HG03457 (cell line): Measurements from ENCODE around the gene UBE2E2.

Source experiments
- ATAC-seq: cut with Tn5 transposase; IDR thresholded peaks from one replicate; pipeline ENCODE4 v1.9.1; 2021; ENCODE audit warnings: moderate number of reproducible peaks; ENCODE audit not compliant: unreplicated experiment

Gene UBE2E2

DNA sequence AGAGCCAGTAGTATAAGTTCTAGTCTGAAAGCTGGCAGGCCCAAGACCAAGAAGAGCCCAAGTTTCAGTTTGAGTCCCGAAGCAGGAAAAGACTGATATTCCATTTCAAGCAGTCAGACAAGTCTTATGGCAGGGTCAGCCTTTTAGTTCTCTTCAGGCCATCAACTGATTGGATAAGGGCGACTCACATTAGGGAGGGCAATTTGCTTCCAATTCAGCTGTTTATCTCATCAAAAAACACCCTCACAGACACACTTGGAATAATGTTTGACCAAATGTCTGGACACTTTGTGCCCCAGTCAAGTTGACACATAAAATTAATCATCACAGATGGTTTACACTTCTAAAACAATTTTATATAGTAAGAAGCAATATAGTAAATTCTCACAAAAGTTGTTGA is 69.7 kb downstream of the UBE2E2 start:
- ATAC-seq = no peak

DNA sequence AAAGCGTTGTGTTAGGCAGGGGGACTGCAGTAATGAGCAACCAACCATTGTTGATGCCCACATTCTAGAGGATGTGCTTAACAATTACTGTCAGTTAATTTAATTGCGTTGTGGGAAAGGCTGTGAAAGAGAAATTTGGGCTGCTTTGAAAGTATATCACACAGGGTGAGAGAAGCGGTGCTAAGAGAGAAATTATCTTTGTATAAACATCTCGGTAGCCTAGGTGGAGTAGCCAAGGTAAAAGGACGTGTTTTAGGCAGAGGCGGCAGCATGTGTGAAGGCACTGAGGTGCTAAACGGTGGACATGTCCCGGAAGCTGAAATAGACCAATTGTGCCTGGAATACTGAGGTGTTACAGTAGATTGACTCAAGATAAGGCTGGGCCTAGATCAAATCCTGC is 71.9 kb downstream of the UBE2E2 start:
- ATAC-seq = no peak

DNA sequence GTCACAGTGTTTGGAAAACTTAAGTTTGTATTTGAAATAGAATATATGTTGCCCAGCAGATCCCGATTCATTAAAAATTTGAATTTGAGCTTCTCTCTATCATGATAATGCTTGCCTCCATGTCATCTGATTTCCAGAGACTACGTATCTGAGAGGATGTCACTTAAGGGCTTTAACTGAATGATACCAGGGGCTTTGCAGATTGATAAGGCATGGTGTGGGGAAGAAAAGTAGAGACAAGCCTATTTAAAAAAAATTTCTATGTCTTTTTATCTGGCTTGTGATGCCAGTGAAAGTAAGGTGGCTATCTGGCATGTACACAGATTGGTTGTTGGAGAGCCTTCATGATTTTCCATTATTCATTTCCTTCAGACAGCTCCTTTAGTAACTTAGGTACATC is 72.7 kb downstream of the UBE2E2 start:
- no peak for ATAC-seq

DNA sequence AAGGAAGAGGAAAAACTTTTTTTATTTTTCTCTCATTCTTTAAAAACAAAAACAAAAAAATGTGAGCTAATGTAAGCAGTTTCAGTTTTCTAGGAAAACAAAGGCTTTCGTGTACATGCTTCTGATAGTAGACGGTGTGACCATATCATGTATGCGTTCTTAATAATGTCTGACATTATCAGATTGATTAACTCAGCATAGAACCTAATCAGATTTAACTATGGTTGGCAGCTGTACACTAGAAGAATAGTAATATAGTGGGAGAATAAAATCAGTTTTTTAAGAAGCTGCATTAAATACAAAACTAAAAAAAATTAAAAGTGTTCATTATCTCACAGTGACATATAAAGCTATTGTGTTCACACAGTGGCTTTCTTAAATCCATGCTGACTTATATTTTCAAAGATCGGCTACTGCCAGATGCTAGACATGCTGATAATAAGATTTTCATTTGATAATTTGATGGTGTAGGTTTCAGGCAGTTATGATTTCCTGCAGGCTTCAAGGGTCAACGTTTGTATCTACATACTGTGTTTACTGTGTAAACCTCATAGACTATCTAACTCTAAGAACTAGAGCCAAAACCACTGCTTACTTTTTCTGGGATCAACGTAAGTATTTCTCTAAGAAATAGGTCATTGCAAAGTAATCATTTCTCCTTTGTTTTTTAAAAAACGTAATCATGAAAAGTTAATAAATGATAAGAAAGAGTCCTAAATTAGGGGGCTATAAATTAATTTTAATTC is 74.0 kb downstream of the UBE2E2 start:
- ATAC-seq = no peak

DNA sequence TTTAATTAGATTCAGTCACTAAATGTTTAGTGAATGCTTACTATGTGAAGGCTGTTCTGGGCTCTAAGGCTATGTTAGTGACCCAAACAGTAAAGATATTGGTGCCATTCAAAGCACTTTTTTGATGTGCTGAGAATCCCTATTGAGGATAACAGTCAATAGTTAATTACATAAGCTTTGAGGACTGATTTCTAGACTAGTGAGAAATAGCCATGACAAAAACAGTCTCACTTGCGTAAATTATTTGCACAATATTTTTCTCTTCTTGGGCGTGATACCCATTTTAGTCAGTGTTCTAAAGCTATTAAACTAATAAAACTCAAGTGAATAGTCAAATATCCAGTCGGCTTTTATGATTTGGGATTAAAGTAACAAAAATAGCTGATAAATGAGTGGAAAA is 74.6 kb downstream of the UBE2E2 start:
- ATAC-seq = no peak

DNA sequence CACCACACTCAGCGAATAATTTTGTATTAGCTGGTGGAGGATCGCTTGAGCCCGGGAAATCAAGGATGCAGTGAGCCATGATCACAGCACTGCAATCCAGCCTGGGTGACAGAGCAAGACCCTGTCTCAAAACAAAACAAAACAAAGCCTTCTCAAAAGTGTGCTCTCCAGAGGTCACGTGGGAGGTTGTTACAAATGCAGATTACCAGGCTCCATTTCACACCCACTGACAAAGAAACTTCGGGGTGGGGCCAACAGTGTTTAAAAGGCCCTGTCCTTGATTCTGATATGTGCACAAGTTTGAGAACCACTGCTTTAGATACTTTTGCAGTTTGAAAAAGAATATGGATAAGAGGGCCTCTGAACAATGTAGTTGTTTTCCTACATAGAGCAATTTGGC is 80.5 kb downstream of the UBE2E2 start:
- ATAC-seq = no peak

DNA sequence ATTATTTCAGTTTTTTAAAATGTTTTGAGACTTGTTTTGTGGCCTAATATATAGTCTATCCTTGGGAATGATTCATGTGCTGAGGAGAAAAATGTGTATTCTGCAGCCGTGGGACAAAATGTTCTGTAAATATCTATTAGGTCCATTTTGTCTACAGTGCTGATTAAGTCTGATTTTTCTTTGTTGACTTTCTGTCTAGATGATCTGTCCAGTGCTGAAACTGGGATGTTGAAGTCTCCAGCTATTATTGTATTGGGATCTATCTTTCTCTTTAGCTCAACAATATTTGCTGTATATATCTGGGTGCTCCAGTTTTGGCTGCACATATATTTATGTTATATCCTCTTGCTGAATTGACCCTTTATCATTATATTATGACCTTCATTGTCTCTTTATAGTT is 85.2 kb downstream of the UBE2E2 start:
- ATAC-seq = no peak

DNA sequence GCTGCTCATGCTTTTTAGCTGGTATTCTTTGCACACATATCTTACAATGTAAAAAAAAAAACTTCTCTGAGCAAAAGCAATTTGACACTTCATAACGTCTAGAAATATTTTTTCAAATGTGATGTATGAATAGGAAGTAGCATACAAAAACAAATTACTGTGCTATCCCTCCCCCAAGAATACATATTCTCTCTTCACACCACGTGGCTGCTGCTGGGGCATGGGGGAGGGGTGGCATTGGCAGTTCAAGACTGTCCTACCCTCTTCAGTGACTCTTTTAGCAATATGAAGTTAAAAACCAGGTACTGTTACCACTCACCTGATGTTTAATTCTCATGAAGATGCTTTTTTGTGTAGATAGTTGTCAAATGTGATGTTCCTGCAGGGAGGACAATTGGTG is 85.6 kb downstream of the UBE2E2 start:
- ATAC-seq = no peak

DNA sequence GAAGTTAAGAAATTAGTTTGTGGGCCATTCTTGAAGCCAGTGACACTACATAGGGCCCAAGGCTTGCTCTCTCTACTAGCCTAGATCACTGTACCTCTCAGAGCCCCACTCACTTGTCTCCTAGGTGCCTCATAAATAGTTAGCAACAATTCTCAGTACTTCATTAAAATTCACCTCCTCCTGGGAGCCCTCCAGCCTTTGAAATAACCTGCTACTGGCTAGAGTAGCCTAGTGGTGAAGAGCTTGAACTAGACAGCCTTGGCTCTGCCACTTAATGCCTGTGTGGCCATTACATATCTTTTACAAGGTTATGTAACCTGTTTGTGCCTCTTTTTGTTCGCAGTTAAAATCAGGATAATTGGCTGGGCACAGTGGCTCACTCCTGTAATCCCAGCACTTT is 89.3 kb downstream of the UBE2E2 start:
- ATAC-seq = no peak

DNA sequence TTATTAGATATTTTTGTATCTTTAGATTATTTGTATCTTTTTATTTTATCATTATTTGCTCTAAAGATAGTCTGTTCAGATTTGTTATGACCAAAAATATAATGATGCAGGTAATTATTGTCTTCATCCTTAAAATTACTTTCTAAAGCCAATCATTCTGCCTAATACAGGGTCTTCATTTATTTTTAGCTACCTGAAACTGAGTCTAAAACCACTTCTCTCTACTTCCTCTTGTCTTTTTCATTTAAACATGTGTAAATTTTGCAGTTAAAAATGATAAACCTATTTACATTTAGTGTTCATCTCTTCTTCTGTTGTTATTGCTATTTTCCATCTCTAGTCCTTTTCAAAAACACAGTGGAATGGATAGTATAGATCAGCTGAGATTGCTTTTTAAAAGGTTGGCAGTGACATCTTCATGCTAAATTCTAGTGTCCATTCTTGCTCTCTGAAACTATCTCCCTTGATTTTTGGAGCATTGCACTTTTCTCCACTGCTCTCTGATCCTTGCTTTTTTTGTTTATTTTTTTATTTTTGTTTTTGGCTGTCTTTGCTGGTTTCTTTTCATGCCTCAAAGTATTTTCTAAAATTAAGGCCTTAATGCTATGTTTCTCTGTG is 91.8 kb downstream of the UBE2E2 start:
- no peak for ATAC-seq

DNA sequence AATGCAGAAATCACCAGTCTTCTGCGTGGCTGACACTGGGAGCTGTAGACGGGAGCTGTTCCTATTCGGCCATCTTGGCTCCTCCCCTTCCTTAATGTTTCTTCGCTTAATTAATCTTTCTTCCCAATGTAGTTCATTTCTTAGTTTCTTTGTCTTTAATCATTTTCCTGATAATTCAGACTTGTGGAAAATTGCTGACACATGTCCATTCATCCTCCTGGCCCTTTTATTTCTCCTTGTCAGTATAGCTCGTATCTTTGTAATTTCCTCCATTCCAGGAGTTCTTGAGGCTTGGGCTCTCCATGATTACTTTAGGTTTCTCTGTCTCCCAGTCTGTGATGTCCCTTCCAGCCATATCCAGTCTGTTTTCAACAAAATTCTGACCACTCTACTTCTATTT is 98.7 kb downstream of the UBE2E2 start:
- ATAC-seq = no peak

DNA sequence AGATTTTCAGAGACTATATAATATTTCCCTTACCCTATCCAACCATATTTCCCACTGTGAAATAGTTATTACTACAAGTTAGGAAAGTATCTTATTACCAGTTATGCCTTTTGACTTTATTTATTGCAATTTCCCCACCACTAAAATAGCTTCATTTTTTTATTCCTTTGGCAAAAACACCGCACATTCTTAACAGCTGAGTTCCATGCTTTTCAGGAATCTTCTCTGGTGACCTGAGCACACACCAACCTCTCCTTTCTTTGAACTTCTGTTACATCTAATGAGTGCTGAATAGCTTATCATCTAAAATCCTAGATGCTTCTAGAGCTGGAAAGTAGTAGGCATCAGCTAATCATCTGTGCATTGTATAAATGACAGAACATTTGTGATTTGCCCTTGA is 99.1 kb downstream of the UBE2E2 start:
- no peak for ATAC-seq

DNA sequence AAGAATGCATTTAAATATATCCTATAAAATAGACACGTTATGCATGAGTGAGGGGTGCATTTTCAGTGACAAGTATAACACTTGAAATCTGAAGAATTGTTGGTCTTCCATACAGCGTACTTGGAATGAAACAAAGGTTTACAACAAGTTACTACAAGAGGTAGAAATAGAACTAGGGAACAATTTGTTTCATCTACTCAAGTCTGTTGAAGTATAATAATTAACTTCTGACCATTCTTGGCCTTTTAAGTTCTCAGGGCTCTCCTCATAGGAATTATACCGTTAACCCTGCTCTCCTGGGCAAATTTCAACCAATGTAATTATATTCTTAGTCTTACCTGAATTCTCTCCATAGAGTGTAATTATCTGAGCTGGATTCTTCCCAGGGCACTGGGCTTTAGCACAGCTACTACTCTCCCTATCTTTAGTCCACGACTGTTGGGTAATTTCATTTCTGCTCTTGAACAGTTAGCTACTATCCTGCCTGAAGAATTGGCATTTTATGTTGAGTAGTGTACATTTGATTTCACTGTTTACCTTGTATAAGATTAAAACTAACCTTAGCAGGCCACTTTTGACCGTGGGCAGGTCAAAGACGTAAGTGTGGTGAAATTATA is 100.6 kb downstream of the UBE2E2 start:
- no peak for ATAC-seq

DNA sequence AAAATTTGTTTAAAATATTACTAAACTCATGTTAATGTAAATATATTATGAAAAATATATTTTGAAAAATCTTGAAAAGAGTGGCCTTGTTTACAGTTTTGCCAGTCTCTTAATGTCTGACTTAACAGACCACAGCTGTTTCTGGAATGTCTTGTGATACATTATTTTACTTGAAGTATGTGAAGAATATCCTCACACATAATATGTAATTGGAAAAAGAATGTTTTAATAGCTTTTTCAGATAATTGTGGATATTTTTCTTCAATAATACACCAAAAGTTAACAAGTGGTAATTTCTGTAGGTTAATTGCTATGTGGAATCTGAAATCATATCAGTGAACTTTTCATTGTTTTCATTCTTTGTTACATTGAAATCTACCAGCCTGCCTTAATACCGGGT is 101.3 kb downstream of the UBE2E2 start:
- ATAC-seq = no peak

DNA sequence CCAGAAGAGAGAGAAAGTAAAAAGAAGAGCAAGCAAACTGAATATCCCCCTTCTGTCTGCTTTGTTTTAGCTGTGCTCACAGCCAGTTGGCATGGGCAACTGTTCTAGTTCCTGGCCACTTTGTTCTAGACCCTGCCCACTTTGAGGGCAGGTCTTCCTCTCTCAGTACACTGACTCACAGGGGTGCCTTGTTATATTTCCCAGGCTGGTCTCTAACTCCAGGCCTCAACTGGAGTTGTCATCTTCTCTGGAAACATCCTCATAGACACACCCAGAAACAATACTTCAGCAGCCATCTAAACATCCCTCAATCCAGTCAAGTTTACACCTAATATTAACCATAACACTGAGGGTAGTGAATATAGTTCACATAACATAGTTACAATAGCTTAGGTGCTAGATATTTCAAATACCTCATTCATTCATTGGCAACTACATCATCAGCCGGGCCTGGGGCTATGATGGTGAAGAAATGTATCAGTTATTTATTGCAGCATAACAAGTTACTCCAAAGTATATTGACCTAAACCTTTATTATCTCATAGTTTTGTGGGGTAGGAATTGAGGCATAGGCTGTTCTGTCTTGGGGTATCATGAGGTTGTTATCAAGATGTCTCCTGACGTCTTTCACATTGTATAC is 106.0 kb downstream of the UBE2E2 start:
- no peak for ATAC-seq

DNA sequence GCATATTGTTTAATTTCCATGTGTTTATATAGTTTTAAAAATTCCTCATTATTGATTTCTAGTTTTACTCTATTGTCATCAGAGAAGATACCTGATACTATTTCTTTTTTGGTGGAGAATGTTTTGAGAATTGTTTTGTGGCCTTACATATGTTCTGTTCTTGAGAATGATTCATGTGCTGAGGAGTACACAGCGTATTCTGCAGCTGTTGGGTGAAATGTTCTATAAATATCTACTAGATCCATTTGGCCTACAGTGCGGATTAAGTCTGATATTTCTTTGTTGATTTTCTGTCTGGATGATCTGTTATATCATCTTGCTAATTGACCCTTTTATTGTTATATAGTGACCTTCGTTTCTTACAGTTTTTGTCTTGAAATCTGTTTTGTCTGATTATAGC is 109.7 kb downstream of the UBE2E2 start:
- ATAC-seq = no peak

DNA sequence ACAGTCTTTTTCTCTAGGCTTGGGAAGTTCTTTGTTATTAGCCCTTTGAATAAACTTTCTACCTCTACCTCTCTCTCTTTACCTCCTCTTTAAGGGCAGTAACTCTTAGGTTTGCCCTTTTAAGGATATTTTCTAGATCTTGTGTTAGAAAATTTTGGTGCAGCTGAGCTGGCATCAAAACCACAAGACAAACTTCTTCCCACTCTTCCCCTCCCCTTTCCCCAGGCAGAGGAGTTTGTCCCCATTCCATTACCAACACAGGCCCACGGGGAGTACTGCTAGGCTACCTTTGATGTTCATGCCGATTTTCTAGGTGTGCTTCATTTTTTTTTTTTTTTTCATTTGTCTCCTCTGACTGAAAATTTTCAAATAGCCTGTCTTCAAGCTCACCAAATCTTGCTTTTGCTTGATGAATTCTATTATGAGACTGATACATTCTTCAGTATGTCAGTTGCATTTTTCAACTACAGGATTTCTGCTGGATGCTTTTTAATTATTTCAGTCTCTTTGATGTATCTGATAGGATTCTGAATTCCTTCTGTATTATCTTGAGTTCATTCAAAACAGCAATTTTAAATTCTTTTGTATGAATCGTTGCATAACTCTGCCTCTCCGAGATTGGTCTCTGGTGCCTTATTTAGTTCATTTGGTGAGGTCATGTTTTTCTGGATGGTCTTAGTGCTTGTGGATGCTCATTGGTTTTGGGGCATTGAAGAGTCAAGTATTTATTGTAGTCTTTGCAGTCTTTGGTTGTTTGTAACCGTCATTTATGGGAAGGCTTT is 112.0 kb downstream of the UBE2E2 start:
- ATAC-seq = no peak

DNA sequence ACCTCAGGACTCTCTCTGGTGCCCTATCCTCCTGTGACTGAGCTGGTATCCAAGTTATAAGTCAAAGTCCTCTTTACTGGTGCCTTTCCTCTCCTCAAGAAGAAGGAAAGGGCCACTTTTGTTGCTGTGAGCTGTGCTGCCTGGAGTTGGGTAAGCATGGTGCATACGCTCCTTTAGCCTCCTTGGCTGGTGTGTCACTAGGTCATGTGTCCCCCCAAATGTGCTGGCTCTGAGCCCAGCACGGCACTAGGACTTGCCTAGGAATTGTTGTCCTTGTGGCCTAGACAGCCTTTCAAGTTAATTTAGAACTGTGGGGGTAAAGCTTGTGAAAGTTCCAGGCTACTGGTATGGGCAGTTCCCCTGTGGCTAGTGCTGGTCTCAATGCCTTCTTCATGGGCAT is 113.8 kb downstream of the UBE2E2 start:
- ATAC-seq = no peak

DNA sequence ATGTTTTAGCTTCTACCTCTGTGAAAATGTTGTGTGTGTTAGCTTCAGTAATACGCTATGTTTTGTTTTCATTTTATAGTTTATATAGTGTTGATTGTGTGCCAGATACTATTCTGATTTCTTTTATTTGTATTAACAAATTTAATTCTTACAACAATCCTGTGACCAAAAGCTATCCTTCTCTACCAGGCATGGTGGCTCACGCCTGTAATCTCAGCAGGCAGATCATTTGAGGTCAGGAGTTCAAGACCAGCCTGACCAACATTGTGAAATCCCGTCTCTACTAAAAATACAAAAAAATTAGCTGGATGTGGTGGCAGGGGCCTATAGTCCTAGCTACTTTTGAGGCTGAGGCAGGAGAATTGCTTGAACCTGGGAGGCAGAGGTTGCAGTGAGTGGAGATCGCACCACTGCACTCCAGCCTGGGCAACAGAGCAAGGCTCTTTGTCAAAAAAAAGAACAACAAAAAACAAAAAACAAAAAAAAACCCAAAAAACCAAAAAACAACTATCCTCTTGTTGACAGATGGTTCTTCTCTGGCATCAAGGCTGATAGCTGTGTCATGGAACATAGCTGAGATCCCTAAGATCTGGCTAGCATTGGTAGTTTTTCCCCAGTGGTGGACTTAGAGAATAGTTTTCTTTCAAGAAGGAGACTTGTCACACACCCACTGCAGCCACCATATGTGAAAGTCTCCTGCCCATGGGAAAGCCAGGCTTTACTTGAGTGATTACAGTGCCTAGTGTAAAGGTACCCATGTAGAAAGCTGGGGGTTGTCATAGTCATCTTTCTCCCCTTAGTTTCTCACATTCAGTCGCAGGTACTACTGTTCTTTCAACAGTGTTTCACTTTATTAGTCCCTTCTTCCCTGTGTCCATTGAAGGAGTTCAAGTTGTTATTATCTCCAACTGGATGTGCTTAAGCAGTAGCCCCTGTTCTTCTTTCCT is 116.5 kb downstream of the UBE2E2 start:
- ATAC-seq = no peak
